Keratinocyte (primary cell): ENCODE data around the gene LYZL1.

Experiments
- CTCF ChIP-seq, 3 experiments: IDR thresholded peaks in 1 of 3; conservative IDR thresholded peaks in 1 of 3; optimal IDR thresholded peaks in 1 of 3; 2 replicates in 2 of 3; 3 replicates in 1 of 3; pipeline versions ENCODE3 to v1.5.1; 2011; ENCODE audit warnings: low read length in 3 of 3, mild to moderate bottlenecking in 3 of 3, moderate library complexity in 2 of 3, control low read depth in 1 of 3, inconsistent platforms in 1 of 3; ENCODE audit not compliant: insufficient read depth in 2 of 3; ENCODE audit errors: extremely low read depth in 1 of 3
- EZH2 ChIP-seq: IDR thresholded peaks from one replicate; pipeline ENCODE4 v1.6.1; 2012; ENCODE audit warnings: inconsistent platforms, mild to moderate bottlenecking, low read length, moderate library complexity

GRCh38 chr10:29295813-29296212, 6.9 kb downstream of the LYZL1 start:
- no peak for TF ChIP-seq CTCF (optimal IDR thresholded peaks at IDR 0.05 in 1 of 3, IDR thresholded peaks at IDR 0.05 in 1 of 3, conservative IDR thresholded peaks at IDR 0.05 in 1 of 3; ENCODE audit: extremely low read depth in 1 of 3, insufficient read depth in 2 of 3, low read length in 3 of 3)
- TF ChIP-seq EZH2 = no peak
